Fibroblast of skin of back (primary cell): ENCODE data around the gene RAD51B.
"Not testable (repeated sequence)": the region's sequence is repeated elsewhere in the genome, so short reads cannot be mapped to it uniquely, and the experiment has no call there.

ENCODE experiments used
- DNase-seq: peaks from one replicate; pipeline ENCODE4 v3.0.0-alpha.2; 2013

The RAD51B gene

GRCh38 chr14:67950386-67950785, 130.8 kb downstream of the RAD51B start:
- no peak for DNase-seq

- DNase-seq, result peak; percentile 50
Measured at GRCh38 chr14:67951529-67952135, 132.1 kb downstream of the RAD51B start.

GRCh38 chr14:67952381-67952780, 132.8 kb downstream of the RAD51B start:
- no peak for DNase-seq

GRCh38 chr14:67952786-67953185, 133.2 kb downstream of the RAD51B start:
- no peak for DNase-seq

- DNase-seq, result no peak
Measured at GRCh38 chr14:67955261-67955660, 135.7 kb downstream of the RAD51B start.

GRCh38 chr14:67957946-67958345, 138.4 kb downstream of the RAD51B start:
- DNase-seq, result no peak

GRCh38 chr14:67961676-67962075, 142.1 kb downstream of the RAD51B start:
- no peak for DNase-seq

GRCh38 chr14:67962215-67962644, 142.7 kb downstream of the RAD51B start:
- no peak for DNase-seq

GRCh38 chr14:67963545-67963944, 144.0 kb downstream of the RAD51B start:
- no peak for DNase-seq

GRCh38 chr14:67963960-67964812, 144.6 kb downstream of the RAD51B start:
- DNase-seq, result no peak

GRCh38 chr14:67965696-67966095, 146.1 kb downstream of the RAD51B start:
- DNase-seq, result no peak

GRCh38 chr14:67967206-67967605, 147.6 kb downstream of the RAD51B start:
- no peak for DNase-seq

- not testable (repeated sequence) for DNase-seq
Measured at GRCh38 chr14:67967970-67968369, 148.4 kb downstream of the RAD51B start.

GRCh38 chr14:67970923-67971322, 151.3 kb downstream of the RAD51B start:
- DNase-seq, result no peak

- DNase-seq, result peak; percentile 50
Measured at GRCh38 chr14:67971627-67972625, 152.3 kb downstream of the RAD51B start.

GRCh38 chr14:67973436-67973835, 153.9 kb downstream of the RAD51B start:
- DNase-seq, result no peak

GRCh38 chr14:67975470-67975869, 155.9 kb downstream of the RAD51B start:
- no peak for DNase-seq

- no peak for DNase-seq
Measured at GRCh38 chr14:67977434-67978034, 158.0 kb downstream of the RAD51B start.

GRCh38 chr14:67978749-67979148, 159.2 kb downstream of the RAD51B start:
- no peak for DNase-seq

GRCh38 chr14:67982711-67983608, 163.4 kb downstream of the RAD51B start:
- no peak for DNase-seq

- no peak for DNase-seq
Measured at GRCh38 chr14:67984274-67984673, 164.7 kb downstream of the RAD51B start.
